Measurements from ENCODE around the gene UBAC2. TPM values are rescaled to one million over a fixed set of nuclear protein-coding genes. Genes with fewer than 3 reads are reported as not detected.
A peak's percentile ranks its signal among the peaks of the same experiment; 100 is the strongest.

UBAC2 gene
- total and polyA plus RNA-seq, 10 donors = 49.3 to 82.1 (median 66.2) TPM

GRCh38 chr13:99375738-99376080 lies 175.1 kb downstream of the UBAC2 start:
- Histone ChIP-seq H3K9me3 (no peaks in the 10 kb centered on the region), H3K27me3 (replicated peaks in 1 of 7) (no peaks in the 10 kb centered on the region), H3K36me3 (peaks cover 0 to 58% (median 5%) of the 10 kb centered on the region in 6 donors), H3K4me3 (peak overlapping the region in 1 of 8 donors; percentile 23), H3K27ac (peak overlapping the region; percentile 16 to 88 (median 76)), H3K4me1 (peaks cover 28 to 100% (median 71%) of the 10 kb centered on the region in 6 donors)
- WGBS, 5 donors = 60 to 81% (median 72%) methylated on average over 2 of the region's 2 CpGs
- intact Hi-C loops (cut with DNase I; ENCODE audit: low total_unique reads) = no loop called here
- DNase-seq = peak; percentile 72
- TF ChIP-seq, protein P1, sequence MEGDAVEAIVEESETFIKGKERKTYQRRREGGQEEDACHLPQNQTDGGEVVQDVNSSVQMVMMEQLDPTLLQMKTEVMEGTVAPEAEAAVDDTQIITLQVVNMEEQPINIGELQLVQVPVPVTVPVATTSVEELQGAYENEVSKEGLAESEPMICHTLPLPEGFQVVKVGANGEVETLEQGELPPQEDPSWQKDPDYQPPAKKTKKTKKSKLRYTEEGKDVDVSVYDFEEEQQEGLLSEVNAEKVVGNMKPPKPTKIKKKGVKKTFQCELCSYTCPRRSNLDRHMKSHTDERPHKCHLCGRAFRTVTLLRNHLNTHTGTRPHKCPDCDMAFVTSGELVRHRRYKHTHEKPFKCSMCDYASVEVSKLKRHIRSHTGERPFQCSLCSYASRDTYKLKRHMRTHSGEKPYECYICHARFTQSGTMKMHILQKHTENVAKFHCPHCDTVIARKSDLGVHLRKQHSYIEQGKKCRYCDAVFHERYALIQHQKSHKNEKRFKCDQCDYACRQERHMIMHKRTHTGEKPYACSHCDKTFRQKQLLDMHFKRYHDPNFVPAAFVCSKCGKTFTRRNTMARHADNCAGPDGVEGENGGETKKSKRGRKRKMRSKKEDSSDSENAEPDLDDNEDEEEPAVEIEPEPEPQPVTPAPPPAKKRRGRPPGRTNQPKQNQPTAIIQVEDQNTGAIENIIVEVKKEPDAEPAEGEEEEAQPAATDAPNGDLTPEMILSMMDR (IDR thresholded peaks at IDR 0.05 in 8 of 11, conservative IDR thresholded peaks at IDR 0.05 in 3 of 11) = no peak
- TF ChIP-seq POLR2A (IDR thresholded peaks at IDR 0.05) (no peak), POLR2AphosphoS5 (IDR thresholded peaks at IDR 0.05) (no peak)

DNA sequence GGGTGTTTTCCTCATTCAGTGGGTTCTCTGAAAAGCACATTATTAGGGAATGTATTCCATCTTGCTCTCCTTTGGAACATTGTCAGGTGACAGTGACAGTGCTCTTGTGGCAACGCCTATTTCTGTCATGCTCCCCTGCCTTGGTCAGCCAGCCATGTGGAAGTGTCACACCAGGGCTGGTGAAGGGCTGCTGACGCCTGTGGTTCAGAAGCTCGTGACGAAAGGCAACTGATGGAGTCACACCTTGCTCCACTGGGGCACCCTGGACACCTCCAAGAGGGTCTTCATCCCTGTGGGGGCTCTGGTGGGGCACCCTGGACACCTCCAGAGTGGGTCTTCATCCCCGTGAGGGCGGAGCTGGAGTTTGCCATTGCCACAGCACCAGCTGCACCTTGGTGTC lies 175.5 kb downstream of the UBAC2 start:
- TF ChIP-seq POLR2AphosphoS5 (IDR thresholded peaks at IDR 0.05) (peak; percentile 51 to 77 (median 75)), POLR2A (IDR thresholded peaks at IDR 0.05) (no peak)
- H3K4me1 ChIP-seq = peaks cover 30 to 100% (median 75%) of the 10 kb centered on the region in 6 donors
- intact Hi-C loops (cut with DNase I; ENCODE audit: low total_unique reads) = no loop called here
- peak; percentile 91 for DNase-seq
- H3K27me3 ChIP-seq (replicated peaks in 1 of 7) = no peaks in the 10 kb centered on the region
- H3K4me3 ChIP-seq = peak overlapping the region in 1 of 8 donors; percentile 23
- peak overlapping the region; percentile 16 to 88 (median 76) for H3K27ac ChIP-seq
- 66 to 77% (median 74%) methylated on average over 5 to 6 of the region's 6 CpGs for WGBS, 5 donors
- no peaks in the 10 kb centered on the region for H3K9me3 ChIP-seq
- H3K36me3 ChIP-seq = peaks cover 0 to 60% (median 4%) of the 10 kb centered on the region in 6 donors

DNA sequence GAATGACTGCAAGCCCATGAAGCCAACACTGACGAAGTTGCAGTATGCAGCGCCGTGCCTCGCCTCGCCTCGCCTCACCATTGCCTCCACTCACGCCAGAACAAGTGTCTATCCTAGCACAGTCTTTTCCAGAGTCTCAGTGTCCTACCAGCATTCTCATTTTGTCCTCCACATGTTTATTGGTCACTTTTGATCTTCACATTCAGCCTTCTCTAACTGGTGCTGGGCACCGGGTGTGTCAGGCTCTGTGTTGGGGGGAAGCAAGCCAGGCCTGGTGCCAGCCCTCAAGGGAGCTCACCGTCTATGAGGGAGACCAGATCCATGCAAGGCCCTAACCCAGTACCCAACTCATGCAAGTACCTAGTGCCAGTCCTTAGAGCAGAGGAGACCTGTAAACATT lies 176.3 kb downstream of the UBAC2 start:
- no peak for TF ChIP-seq POLR2AphosphoS5 (IDR thresholded peaks at IDR 0.05)
- TF ChIP-seq, protein P1 (IDR thresholded peaks at IDR 0.05 in 8 of 11, conservative IDR thresholded peaks at IDR 0.05 in 3 of 11) = no peak
- no peak for TF ChIP-seq POLR2A (IDR thresholded peaks at IDR 0.05)
- Histone ChIP-seq H3K36me3 (peaks cover 0 to 64% (median 4%) of the 10 kb centered on the region in 6 donors), H3K4me1 (peaks cover 37 to 100% (median 80%) of the 10 kb centered on the region in 6 donors), H3K4me3 (no peak overlapping the region), H3K27me3 (replicated peaks in 1 of 7) (no peaks in the 10 kb centered on the region), H3K9me3 (no peaks in the 10 kb centered on the region), H3K27ac (peak overlapping the region; percentile 16 to 88 (median 76))
- 92 to 98% (median 94%) methylated on average over 9 of the region's 9 CpGs for WGBS, 5 donors
- intact Hi-C loops (cut with DNase I; ENCODE audit: low total_unique reads) = no loop called here
- peak; percentile 51 for DNase-seq

GRCh38 chr13:99377641-99378040 lies 177.0 kb downstream of the UBAC2 start:
- Histone ChIP-seq H3K36me3 (peaks cover 0 to 57% (median 4%) of the 10 kb centered on the region in 6 donors), H3K27me3 (replicated peaks in 1 of 7) (no peaks in the 10 kb centered on the region), H3K9me3 (no peaks in the 10 kb centered on the region), H3K4me1 (peaks cover 41 to 100% (median 82%) of the 10 kb centered on the region in 6 donors), H3K4me3 (no peak overlapping the region), H3K27ac (peak overlapping the region in 6 of 8 donors; percentile 62 to 88 (median 86))
- intact Hi-C loops (cut with DNase I; ENCODE audit: low total_unique reads) = no loop called here
- no peak for DNase-seq
- 95 to 99% (median 97%) methylated on average over 8 of the region's 8 CpGs for WGBS, 5 donors
- no peak for TF ChIP-seq POLR2A (IDR thresholded peaks at IDR 0.05)
- TF ChIP-seq, protein P1 (IDR thresholded peaks at IDR 0.05 in 8 of 11, conservative IDR thresholded peaks at IDR 0.05 in 3 of 11) = no peak
- TF ChIP-seq POLR2AphosphoS5 (IDR thresholded peaks at IDR 0.05) = no peak

Data from spleen (tissue), 11 donors.